Erythroblast (primary cell): ENCODE results near the gene FIBP.
"Not testable (repeated sequence)": the region's sequence is repeated elsewhere in the genome, so short reads cannot be mapped to it uniquely, and the experiment has no call there.

Experiments
- DNase-seq, 2 experiments: peaks; one replicate each; lab custom pipeline; 2025; lab: John Stamatoyannopoulos, UW
- GATA1 ChIP-seq: IDR thresholded peaks from 2 replicates; pipeline ENCODE4 v1.6.1; 2011; ENCODE audit warnings: low read depth, mild to moderate bottlenecking, control low read depth, low read length, moderate library complexity
- POLR2A ChIP-seq: IDR thresholded peaks from 2 replicates; pipeline ENCODE4 v1.6.1; 2011; ENCODE audit warnings: mild to moderate bottlenecking, low read length

FIBP gene

GRCh38 chr11:65851811-65852507 lies 36.3 kb downstream of the FIBP start:
- DNase-seq: no peak
- TF ChIP-seq GATA1: no peak
- TF ChIP-seq POLR2A: peak; percentile 16

GRCh38 chr11:65851083-65851579 lies 37.1 kb downstream of the FIBP start:
- no peak for TF ChIP-seq GATA1
- TF ChIP-seq POLR2A: no peak
- peak; percentile 47 to 58 for DNase-seq

DNA sequence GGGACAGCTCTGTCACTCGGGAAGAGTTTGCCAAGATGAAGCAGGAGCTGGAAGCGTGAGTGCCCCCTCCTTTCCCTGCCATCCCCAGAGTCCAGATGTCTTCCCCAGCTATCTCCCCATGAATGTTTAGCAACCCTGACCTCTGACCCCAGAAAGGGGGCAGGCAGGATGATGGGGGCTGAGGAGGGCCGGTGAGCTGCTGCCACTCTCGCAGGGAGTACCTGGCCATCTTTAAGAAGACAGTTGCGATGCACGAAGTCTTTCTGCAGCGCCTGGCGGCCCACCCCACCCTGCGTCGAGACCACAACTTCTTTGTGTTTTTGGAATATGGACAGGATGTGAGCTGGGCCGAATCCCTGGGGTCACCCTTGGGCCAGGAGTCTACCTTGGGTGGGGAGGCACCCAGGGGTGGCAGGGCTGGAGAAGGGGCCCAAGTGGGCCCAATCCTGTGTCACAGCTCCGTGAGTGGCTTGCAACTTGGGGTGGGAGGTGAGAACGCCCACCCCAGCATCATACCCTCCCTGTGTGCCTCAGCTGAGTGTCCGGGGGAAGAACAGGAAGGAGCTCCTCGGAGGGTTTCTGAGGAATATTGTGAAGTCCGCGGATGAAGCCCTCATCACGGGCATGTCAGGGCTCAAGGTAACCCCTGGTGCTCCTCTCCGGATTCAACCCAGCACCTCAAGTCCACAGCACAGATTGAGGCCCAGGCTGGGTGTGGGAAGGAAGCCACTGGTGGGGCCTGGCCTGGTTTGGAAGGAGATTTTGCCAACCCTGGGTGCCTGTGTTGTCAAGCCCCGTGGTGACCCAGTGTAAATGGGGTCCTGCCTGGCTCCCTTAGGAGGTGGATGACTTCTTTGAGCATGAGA lies 37.8 kb downstream of the FIBP start:
- DNase-seq: no peak
- TF ChIP-seq GATA1 (no peak), POLR2A (peak; percentile 15)

DNA sequence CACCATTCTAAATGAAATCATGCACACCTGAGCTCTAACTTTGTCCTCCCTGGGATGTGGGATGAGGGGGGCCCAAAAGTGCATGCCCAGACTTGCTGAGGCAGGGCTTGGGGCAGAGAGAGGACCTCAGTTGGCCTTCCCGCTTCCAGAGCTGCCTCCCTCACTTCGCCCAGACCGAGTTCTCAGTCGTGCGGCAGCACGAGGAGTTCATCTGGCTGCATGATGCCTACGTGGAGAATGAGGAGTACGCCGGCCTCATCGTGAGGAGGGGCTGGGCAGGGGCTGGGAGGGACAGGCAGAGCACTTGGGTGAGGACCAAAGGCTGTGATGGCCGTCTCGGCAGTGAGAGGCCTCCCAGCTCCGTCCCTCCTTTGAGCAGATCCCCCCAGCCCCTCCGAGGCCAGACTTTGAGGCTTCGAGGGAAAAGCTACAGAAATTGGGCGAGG lies 38.5 kb downstream of the FIBP start:
- no peak for TF ChIP-seq POLR2A
- TF ChIP-seq GATA1: no peak
- no peak for DNase-seq

DNA sequence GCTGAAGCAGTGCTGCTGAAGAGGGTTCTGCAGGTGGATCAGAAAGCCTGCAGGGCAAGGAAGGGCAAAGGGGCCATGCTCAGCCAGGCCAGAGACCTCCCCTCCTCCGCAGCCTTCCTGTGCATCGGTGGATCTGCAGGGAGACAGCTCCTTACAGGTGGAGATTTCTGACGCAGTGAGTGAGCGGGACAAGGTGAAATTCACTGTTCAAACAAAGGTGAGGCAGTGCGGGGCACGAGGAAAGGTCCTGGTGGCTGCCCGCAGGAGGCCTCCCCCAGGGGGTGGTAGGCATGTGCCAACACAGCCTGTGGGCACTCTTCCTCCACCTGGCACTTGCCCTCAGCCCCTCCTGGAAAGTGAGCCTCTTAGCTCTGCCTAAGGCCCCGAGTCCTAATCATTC lies 38.9 kb downstream of the FIBP start:
- no peak for DNase-seq
- TF ChIP-seq POLR2A (no peak), GATA1 (no peak)

DNA sequence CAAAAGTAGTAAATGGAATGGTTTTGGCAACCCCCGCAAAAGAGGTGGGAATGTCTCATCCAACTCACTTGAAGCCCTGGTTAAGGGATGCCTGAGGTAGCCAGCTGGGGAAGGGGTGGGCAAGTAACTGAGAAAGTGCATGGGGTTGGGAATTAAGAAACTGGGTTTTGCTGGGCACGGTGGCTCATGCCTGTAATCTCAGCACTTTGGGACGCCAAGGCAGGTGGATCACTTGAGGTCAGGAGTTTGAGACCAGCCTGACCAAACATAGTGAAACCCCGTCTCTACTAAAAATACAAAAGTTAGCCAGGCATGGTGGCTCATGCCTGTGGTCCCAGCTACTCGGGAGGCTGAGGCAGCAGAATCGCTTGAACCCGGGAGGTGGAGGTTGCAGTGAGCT lies 39.6 kb downstream of the FIBP start:
- not testable (repeated sequence) for DNase-seq

DNA sequence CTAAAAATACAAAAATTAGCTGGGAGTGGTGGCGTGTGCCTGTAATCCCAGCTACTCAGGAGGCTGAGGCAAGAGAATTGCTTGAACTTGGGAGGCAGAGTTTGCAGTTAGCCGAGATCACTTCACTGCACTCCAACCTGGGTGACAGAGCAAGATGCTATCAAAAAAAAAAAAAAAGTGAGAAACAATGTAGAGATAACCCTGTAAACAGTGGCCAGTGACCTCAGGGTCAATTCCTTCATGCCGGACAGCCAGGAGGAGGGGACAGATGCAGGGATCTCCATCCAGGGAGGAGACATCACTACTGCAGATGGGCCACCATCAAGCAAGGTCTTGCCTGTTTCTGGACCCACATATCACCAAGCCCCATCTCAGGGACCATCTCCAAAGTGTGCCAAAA lies 40.5 kb downstream of the FIBP start:
- TF ChIP-seq POLR2A (no peak), GATA1 (no peak)

GRCh38 chr11:65844231-65844872 lies 43.9 kb downstream of the FIBP start:
- no peak for DNase-seq
- TF ChIP-seq GATA1: no peak
- TF ChIP-seq POLR2A: no peak

More for the DNA sequence above, 40.5 kb downstream of the FIBP start:
- DNase-seq: no peak

DNA sequence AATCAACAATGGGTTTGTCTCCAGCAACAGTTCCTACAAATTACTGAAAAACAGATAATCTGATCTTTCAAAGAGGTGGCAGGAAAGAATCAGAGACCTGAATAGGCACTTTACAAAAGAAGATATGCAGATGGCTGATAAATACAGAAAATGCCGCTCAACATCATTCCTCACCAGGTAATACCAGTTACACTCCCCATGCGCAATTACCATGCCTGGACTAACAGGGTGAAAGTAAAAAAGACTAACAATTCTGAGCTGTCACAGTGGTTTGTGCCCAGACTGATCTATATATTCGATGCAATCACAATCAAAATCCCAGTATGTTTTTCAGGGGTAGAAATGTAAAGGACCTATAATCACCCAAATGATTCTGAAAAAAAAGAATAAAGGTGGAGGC lies 44.5 kb downstream of the FIBP start:
- TF ChIP-seq GATA1 (no peak), POLR2A (no peak)
- no peak for DNase-seq

DNA sequence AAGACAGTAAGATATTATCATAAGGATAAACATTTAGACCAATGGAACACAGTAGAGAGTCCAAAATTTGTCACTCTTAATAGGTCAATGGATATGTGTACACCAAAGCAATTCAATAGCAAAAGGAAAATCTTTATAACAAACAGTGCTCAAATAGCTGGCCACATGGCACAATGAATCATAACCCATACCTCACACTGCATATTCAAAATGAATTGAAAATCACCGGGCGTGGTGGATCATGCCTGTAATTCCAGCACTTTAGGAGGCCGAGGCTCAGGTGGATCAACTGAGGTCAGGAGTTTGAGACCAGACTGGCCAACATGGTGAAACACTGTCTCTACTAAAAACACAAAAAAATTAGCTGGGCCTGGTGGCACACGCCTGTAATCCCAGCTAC lies 46.1 kb downstream of the FIBP start:
- TF ChIP-seq GATA1 (no peak), POLR2A (no peak)
- DNase-seq: no peak

DNA sequence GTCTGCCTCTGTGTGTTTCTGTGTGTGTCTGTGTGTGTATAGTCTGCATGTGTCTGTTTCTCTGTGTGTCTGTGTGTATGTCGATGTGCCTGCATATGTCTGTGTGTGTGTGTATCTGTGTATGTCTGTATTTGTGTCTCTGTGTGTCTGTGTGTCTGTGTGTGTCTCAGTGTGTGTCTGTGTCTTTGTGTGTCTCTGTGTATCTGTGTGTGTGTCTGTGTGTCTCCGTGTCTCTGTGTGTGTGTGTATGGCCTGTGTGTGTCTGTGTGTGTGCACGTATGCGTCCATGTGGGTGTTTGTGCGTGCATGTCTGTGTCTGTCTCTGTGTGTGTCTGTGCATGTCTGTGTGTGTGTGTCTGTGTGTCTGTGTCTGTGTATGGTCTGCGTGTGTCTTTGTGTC lies 54.1 kb downstream of the FIBP start:
- peak in 1 of 2 experiments; percentile 40 for DNase-seq
- TF ChIP-seq GATA1 (no peak), POLR2A (no peak)
